IgD-negative memory B cell (primary cell): Measurements from ENCODE around the gene ZNF768. TPM values are rescaled to one million over a fixed set of nuclear protein-coding genes. Genes with fewer than 3 reads are reported as not detected.
A peak's percentile ranks its signal among the peaks of the same experiment; 100 is the strongest.

Experiments
- H3K27ac Mint-ChIP-seq, 3 donors: one replicate each; pipeline ENCODE4 v1.8.0; 2020 to 2022; ENCODE audit warnings: mild to moderate bottlenecking in 3 of 3, mixed read lengths in 3 of 3, moderate library complexity in 1 of 3
- H3K27me3 Mint-ChIP-seq: one replicate; pipeline ENCODE4 v1.8.0; 2021; ENCODE audit warnings: mixed read lengths
- H3K36me3 Mint-ChIP-seq: one replicate; pipeline ENCODE4 v1.8.0; 2020; ENCODE audit warnings: mild to moderate bottlenecking, mixed read lengths
- H3K4me1 Mint-ChIP-seq, 3 donors: one replicate each; pipeline ENCODE4 v1.8.0; 2020 to 2022; ENCODE audit warnings: mixed read lengths in 3 of 3, mild to moderate bottlenecking in 1 of 3
- H3K4me3 Mint-ChIP-seq, 4 donors: one replicate each; pipeline ENCODE4 v1.8.0; 2020 to 2022; ENCODE audit warnings: mild to moderate bottlenecking in 4 of 4, mixed read lengths in 4 of 4, moderate library complexity in 3 of 4
- H3K9me3 Mint-ChIP-seq, 3 donors: one replicate each; pipeline ENCODE4 v1.8.0; 2020 to 2021; ENCODE audit warnings: mixed read lengths in 3 of 3, mild to moderate bottlenecking in 1 of 3
- polyA plus RNA-seq: library from polyadenylated mRNA; unstranded; fragments of 300-500 nt; fragmentation: Illumina TruSeq; gene quantifications from one replicate; pipeline ENCODE4 v1.2.3, GENCODE V29; 2021

ZNF768 gene
- polyA plus RNA-seq, 1 donor from 2014 or later = 12.7 TPM

GRCh38 chr16:30518552-30518951 is 7.8 kb downstream of the ZNF768 start:
- no peaks in the 10 kb centered on the region for H3K9me3 Mint-ChIP-seq

DNA sequence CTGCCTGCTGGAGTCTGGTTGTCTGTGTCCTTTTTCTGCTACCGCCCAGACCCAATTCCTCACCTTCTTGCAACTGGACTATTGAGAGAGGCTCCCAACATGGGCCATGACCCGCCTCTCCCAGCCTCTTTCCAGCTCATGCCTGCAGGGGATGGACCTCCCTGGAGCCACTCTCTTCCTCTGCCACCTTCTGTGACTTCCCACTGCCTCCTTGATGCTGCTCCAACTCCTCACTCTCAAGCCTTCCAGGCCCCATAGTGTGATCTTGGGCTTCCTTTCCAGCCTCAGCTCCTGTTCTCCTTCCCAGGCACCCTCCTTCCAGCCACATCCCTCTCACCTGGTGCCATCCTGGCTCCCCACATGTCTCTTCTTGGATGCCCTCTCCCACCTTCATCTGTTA is 11.1 kb downstream of the ZNF768 start:
- peaks cover 5% of the 10 kb centered on the region for H3K36me3 Mint-ChIP-seq
- H3K4me3 Mint-ChIP-seq = peak overlapping the region in 1 of 4 donors; percentile 72
- H3K27ac Mint-ChIP-seq = no peak overlapping the region

More at GRCh38 chr16:30518552-30518951, 7.8 kb downstream of the ZNF768 start:
- Mint-ChIP-seq H3K4me1 (no peaks in the 10 kb centered on the region), H3K36me3 (peaks cover 7% of the 10 kb centered on the region), H3K27me3 (no peaks in the 10 kb centered on the region), H3K27ac (no peak overlapping the region), H3K4me3 (peak overlapping the region in 1 of 4 donors; percentile 12)

DNA sequence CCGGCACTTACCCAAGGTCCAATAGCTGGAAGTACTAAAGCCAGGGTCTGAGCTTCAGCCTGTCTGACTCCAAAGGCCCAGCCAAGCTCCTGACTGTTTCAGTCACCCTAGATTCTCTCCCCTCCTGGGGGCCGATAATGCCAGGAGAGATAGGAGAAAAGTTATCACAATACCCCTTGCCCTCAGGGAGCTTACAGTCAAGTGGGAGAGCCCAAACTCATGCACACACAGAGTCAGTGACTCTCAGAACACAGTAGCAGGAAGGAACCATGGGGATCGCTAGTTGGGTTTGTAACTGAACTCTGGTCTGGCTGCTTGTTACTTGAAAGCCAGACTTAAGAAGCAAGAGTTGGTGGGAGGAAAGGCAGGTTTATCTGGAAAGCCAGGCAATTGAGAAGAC is 14.9 kb downstream of the ZNF768 start:
- H3K27me3 Mint-ChIP-seq = no peaks in the 10 kb centered on the region
- H3K27ac Mint-ChIP-seq = peak overlapping the region in 1 of 3 donors; percentile 57
- no peaks in the 10 kb centered on the region for H3K9me3 Mint-ChIP-seq
- no peak overlapping the region for H3K4me3 Mint-ChIP-seq
- H3K36me3 Mint-ChIP-seq = peaks cover under 1% of the 10 kb centered on the region
- no peaks in the 10 kb centered on the region for H3K4me1 Mint-ChIP-seq

More for the DNA sequence above, 11.1 kb downstream of the ZNF768 start:
- no peaks in the 10 kb centered on the region for H3K4me1 Mint-ChIP-seq
- no peaks in the 10 kb centered on the region for H3K27me3 Mint-ChIP-seq
- H3K9me3 Mint-ChIP-seq = no peaks in the 10 kb centered on the region

DNA sequence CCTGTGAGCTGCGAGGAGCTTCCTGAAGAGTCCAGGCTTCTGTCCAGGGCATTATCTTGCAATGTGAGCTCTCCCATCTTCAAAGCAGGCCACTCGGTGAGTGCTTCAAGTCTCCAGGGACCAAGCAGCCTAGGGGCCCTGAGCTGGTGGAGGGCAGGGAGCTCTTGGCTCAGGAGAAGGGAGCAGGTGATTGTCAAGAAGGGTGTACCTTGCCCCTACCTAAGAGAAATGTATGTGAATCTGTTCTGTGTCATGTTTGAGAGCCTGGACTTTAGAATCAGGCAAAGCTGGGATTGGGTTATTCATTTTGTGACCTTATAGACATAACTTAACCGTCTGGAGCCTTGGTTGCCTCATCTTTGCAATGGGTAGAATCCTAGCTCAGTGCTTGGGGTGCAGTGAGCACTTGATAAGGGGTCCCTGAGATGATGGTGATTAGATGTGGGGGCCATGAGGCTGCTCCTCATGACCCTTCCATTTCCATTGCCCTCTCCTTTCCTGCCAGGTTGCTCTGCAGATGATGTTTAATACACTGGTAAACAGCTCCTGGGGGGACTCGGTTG is 15.9 kb downstream of the ZNF768 start:
- Mint-ChIP-seq H3K4me1 (no peaks in the 10 kb centered on the region), H3K27me3 (no peaks in the 10 kb centered on the region), H3K9me3 (no peaks in the 10 kb centered on the region), H3K27ac (peak overlapping the region in 1 of 3 donors; percentile 63), H3K4me3 (peak overlapping the region in 1 of 4 donors; percentile 60), H3K36me3 (peaks cover 1% of the 10 kb centered on the region)

DNA sequence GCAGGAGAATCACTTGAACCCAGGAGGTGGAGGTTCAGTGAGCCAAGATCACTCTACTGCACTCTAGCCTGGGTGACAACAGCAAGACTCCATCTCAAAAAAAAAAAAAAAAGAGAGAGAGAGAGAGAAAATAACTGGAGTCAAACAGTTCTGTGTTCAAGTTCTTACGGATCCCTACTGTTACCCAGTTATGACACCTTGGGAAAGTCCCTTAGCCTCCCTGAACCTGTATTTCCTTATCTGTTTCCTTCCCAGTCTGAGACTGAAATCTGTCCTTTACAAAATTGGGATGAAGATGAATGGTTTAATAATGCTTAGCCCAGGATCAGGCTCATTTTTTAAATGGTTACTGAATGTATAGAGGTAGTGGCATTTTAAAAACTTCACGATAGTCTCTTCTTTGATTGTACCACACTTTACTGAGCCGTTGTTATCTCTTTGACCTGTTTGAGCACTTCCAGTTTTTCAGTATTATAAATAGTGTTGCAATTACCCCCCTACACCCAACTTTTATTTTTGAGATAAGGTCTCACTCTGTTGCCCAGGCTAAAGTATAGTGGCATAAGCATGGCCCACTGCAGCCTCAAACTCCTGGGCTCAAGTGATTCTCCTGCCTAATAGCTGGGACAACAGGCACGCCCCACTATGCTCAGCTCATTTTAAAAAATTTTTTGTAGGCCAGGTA is 17.1 kb downstream of the ZNF768 start:
- H3K4me3 Mint-ChIP-seq = no peak overlapping the region
- peak overlapping the region in 1 of 3 donors; percentile 88 for H3K27ac Mint-ChIP-seq
- no peaks in the 10 kb centered on the region for H3K9me3 Mint-ChIP-seq
- H3K27me3 Mint-ChIP-seq = no peaks in the 10 kb centered on the region
- H3K36me3 Mint-ChIP-seq = peaks cover 4% of the 10 kb centered on the region
- H3K4me1 Mint-ChIP-seq = no peaks in the 10 kb centered on the region

GRCh38 chr16:30503403-30504296 is 22.7 kb downstream of the ZNF768 start:
- Mint-ChIP-seq H3K27ac (peak overlapping the region in 1 of 3 donors; percentile 77), H3K4me1 (no peaks in the 10 kb centered on the region), H3K27me3 (no peaks in the 10 kb centered on the region), H3K36me3 (peaks cover 4% of the 10 kb centered on the region), H3K9me3 (no peaks in the 10 kb centered on the region), H3K4me3 (no peak overlapping the region)

GRCh38 chr16:30499284-30499683 is 27.1 kb downstream of the ZNF768 start:
- peaks cover 0 to 1% (median 0%) of the 10 kb centered on the region in 3 donors for H3K4me1 Mint-ChIP-seq
- no peaks in the 10 kb centered on the region for H3K27me3 Mint-ChIP-seq
- no peak overlapping the region for H3K4me3 Mint-ChIP-seq
- H3K36me3 Mint-ChIP-seq = no peaks in the 10 kb centered on the region
- no peaks in the 10 kb centered on the region for H3K9me3 Mint-ChIP-seq
- peak overlapping the region in 1 of 3 donors; percentile 67 for H3K27ac Mint-ChIP-seq

DNA sequence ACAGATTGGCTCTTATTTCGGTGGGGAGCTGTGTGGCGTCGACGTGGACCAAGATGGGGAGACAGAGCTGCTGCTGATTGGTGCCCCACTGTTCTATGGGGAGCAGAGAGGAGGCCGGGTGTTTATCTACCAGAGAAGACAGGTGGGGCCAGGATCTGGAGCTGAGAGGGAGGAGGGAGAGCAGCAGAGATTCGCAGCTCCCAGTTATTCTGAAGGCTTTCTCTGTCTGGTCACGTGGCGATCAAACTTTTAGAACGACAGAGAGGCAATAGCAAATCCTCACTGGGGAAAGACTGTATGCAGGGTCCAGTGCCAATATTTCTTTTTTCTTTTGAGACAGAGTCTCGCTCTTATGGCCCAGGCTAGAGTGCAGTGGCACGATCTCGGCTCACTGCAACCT is 31.7 kb downstream of the ZNF768 start:
- Mint-ChIP-seq H3K36me3 (peaks cover 5% of the 10 kb centered on the region), H3K27ac (no peak overlapping the region), H3K9me3 (no peaks in the 10 kb centered on the region), H3K4me3 (no peak overlapping the region), H3K4me1 (peaks cover 0 to 5% (median 2%) of the 10 kb centered on the region in 3 donors), H3K27me3 (no peaks in the 10 kb centered on the region)

GRCh38 chr16:30493941-30494488 is 32.4 kb downstream of the ZNF768 start:
- Mint-ChIP-seq H3K4me1 (peaks cover 0 to 5% (median 2%) of the 10 kb centered on the region in 3 donors), H3K27ac (no peak overlapping the region), H3K4me3 (no peak overlapping the region), H3K9me3 (no peaks in the 10 kb centered on the region), H3K36me3 (peaks cover 5% of the 10 kb centered on the region), H3K27me3 (no peaks in the 10 kb centered on the region)

- Mint-ChIP-seq H3K27me3 (no peaks in the 10 kb centered on the region), H3K9me3 (no peaks in the 10 kb centered on the region), H3K4me3 (no peak overlapping the region), H3K4me1 (peaks cover 0 to 5% (median 2%) of the 10 kb centered on the region in 3 donors), H3K27ac (peak overlapping the region in 2 of 3 donors; percentile 23 to 90), H3K36me3 (peaks cover 5% of the 10 kb centered on the region)
Observed at GRCh38 chr16:30491744-30492308, 34.5 kb downstream of the ZNF768 start.

- Mint-ChIP-seq H3K4me1 (peaks cover 0 to 7% (median 3%) of the 10 kb centered on the region in 3 donors), H3K4me3 (no peak overlapping the region), H3K27ac (no peak overlapping the region), H3K27me3 (no peaks in the 10 kb centered on the region), H3K9me3 (no peaks in the 10 kb centered on the region), H3K36me3 (peaks cover 8% of the 10 kb centered on the region)
Observed at GRCh38 chr16:30491229-30491628, 35.1 kb downstream of the ZNF768 start.

GRCh38 chr16:30490210-30490609 is 36.2 kb downstream of the ZNF768 start:
- Mint-ChIP-seq H3K9me3 (no peaks in the 10 kb centered on the region), H3K36me3 (peaks cover 8% of the 10 kb centered on the region), H3K27me3 (no peaks in the 10 kb centered on the region), H3K4me1 (peaks cover 0 to 7% (median 3%) of the 10 kb centered on the region in 3 donors), H3K4me3 (no peak overlapping the region), H3K27ac (no peak overlapping the region)

DNA sequence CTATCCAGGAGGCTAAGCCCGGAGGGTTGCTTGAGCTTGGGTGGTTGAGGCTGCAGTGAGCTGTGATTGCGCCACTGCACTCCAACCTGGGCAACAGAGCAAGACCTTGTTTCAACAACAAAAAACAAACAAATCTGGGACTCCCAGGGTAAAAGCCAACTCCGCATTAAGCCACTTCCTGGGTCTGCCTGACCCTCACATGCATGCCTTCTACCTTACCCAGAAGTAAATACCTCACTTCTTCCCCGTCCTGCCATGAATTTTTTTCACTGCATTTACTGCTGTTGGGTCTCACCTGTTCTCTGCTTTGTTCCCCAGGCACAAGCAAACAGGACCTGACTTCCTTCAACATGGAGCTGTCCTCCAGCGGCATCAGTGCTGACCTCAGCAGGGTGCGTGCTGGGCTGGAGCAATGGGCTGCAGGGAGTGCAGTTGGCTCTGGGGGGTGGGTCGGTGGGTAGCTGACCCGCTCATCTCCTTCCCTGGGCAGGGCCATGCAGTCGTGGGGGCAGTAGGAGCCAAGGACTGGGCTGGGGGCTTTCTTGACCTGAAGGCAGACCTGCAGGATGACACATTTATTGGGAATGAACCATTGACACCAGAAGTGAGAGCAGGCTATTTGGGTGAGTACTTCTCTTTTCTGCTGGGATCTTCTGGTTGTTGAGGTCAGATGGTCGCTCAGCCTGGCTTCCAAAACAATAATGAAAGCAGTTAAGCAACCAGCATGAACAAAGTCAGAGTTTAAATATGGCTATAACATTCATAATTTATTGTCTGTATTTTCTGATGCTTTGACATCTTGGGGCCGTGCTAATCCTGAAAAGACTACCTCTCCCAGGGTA is 37.4 kb downstream of the ZNF768 start:
- H3K27ac Mint-ChIP-seq = peak overlapping the region in 1 of 3 donors; percentile 87
- no peaks in the 10 kb centered on the region for H3K27me3 Mint-ChIP-seq
- H3K36me3 Mint-ChIP-seq = peaks cover 8% of the 10 kb centered on the region
- no peaks in the 10 kb centered on the region for H3K9me3 Mint-ChIP-seq
- H3K4me3 Mint-ChIP-seq = peak overlapping the region in 1 of 4 donors; percentile 60
- peaks cover 0 to 5% (median 3%) of the 10 kb centered on the region in 3 donors for H3K4me1 Mint-ChIP-seq
